Activated T-cell treated with anti-CD3 and anti-CD28 coated beads for 1 hour (primary cell): ENCODE measurements around the gene SHROOM4.
A peak's percentile ranks its signal among the peaks of the same experiment; 100 is the strongest.

Experiments
- DNase-seq: peaks from one replicate; pipeline ENCODE4 v3.0.0-alpha.2; 2020; ENCODE audit warnings: low read depth

Gene SHROOM4

GRCh38 chrX:50707955-50708699, 105.9 kb downstream of the SHROOM4 start:
- no peak for DNase-seq

- no peak for DNase-seq
These were observed 106.6 kb downstream of the SHROOM4 start for GRCh38 chrX:50707405-50707804.

- no peak for DNase-seq
These were observed 109.0 kb downstream of the SHROOM4 start for GRCh38 chrX:50705042-50705441.

- DNase-seq, result no peak
These were observed 109.6 kb downstream of the SHROOM4 start for GRCh38 chrX:50704360-50704759.

- DNase-seq, result no peak
These were observed 113.1 kb downstream of the SHROOM4 start for GRCh38 chrX:50700921-50701320.

- no peak for DNase-seq
These were observed 115.0 kb downstream of the SHROOM4 start for GRCh38 chrX:50698944-50699343.

- DNase-seq, result no peak
These were observed 116.3 kb downstream of the SHROOM4 start for GRCh38 chrX:50697691-50698090.

GRCh38 chrX:50691820-50692219, 122.2 kb downstream of the SHROOM4 start:
- DNase-seq, result no peak

- DNase-seq, result no peak
These were observed 129.1 kb downstream of the SHROOM4 start for GRCh38 chrX:50684871-50685270.

- no peak for DNase-seq
These were observed 133.0 kb downstream of the SHROOM4 start for GRCh38 chrX:50680990-50681389.

- no peak for DNase-seq
These were observed 136.2 kb downstream of the SHROOM4 start for GRCh38 chrX:50677789-50678188.

- no peak for DNase-seq
These were observed 142.3 kb downstream of the SHROOM4 start for GRCh38 chrX:50671661-50672060.

- no peak for DNase-seq
These were observed 145.1 kb downstream of the SHROOM4 start for GRCh38 chrX:50668860-50669259.

- DNase-seq, result no peak
These were observed 165.8 kb downstream of the SHROOM4 start for GRCh38 chrX:50648156-50648555.

GRCh38 chrX:50644496-50644895, 169.5 kb downstream of the SHROOM4 start:
- no peak for DNase-seq

GRCh38 chrX:50643525-50644137, 170.4 kb downstream of the SHROOM4 start:
- DNase-seq, result no peak

GRCh38 chrX:50638123-50638522, 175.9 kb downstream of the SHROOM4 start:
- peak; percentile 0 for DNase-seq

GRCh38 chrX:50635817-50636365, 178.1 kb downstream of the SHROOM4 start:
- DNase-seq, result no peak

GRCh38 chrX:50635162-50635561, 178.8 kb downstream of the SHROOM4 start:
- no peak for DNase-seq

GRCh38 chrX:50629774-50630173, 184.2 kb downstream of the SHROOM4 start:
- no peak for DNase-seq

GRCh38 chrX:50627696-50628095, 186.3 kb downstream of the SHROOM4 start:
- no peak for DNase-seq

- DNase-seq, result no peak
These were observed 187.6 kb downstream of the SHROOM4 start for GRCh38 chrX:50626432-50626831.

- DNase-seq, result no peak
These were observed 191.2 kb downstream of the SHROOM4 start for GRCh38 chrX:50622751-50623150.
